ENCODE results near the gene ITGAV.

DNA sequence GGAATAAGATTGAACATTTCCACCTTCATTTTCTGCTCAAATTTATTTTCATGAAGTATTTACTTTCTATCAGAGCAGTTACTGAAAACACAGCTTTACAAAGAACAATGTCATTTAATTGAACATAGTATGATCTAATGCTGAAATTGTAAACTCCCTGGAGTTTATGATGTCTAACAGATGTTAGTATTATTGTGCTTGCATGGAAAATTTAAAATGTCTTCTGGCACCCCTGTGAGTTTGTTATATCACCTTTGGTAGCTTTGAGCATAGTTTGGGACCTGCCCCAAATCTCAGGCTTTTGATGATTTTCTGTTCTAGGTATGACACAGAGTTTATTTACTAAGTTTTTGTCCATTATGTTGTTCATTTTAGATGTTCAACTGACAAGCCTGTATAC, 132.1 kb downstream of the ITGAV start:
- TF ChIP-seq POLR2A (IDR thresholded peaks at IDR 0.05) = no peak
- TF ChIP-seq, protein P1, sequence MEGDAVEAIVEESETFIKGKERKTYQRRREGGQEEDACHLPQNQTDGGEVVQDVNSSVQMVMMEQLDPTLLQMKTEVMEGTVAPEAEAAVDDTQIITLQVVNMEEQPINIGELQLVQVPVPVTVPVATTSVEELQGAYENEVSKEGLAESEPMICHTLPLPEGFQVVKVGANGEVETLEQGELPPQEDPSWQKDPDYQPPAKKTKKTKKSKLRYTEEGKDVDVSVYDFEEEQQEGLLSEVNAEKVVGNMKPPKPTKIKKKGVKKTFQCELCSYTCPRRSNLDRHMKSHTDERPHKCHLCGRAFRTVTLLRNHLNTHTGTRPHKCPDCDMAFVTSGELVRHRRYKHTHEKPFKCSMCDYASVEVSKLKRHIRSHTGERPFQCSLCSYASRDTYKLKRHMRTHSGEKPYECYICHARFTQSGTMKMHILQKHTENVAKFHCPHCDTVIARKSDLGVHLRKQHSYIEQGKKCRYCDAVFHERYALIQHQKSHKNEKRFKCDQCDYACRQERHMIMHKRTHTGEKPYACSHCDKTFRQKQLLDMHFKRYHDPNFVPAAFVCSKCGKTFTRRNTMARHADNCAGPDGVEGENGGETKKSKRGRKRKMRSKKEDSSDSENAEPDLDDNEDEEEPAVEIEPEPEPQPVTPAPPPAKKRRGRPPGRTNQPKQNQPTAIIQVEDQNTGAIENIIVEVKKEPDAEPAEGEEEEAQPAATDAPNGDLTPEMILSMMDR (IDR thresholded peaks at IDR 0.05) = no peak
